ENCODE data around the gene NFE2L2.
A peak's percentile ranks its signal among the peaks of the same experiment; 100 is the strongest.
"Not testable (repeated sequence)": the region's sequence is repeated elsewhere in the genome, so short reads cannot be mapped to it uniquely, and the experiment has no call there.

Gene NFE2L2

GRCh38 chr2:177186038-177186437, 78.5 kb downstream of the NFE2L2 start:
- not testable (repeated sequence) for ATAC-seq, H3K4me1 Mint-ChIP-seq, H3K4me3 Mint-ChIP-seq, H3K9me3 Mint-ChIP-seq, H3K27ac Mint-ChIP-seq, H3K36me3 Mint-ChIP-seq
- peak in 1 of 2 donors; percentile 13 for DNase-seq (ENCODE audit: low spot score in 2 of 2)

- Mint-ChIP-seq H3K4me1 (no peaks in the 10 kb centered on the region), H3K4me3 (no peak overlapping the region), H3K36me3 (no peaks in the 10 kb centered on the region), H3K9me3 (no peaks in the 10 kb centered on the region), H3K27ac (no peak overlapping the region)
- peak in 1 of 2 donors; percentile 38 for DNase-seq (ENCODE audit: low spot score in 2 of 2)
- ATAC-seq, result no peak
Observed at GRCh38 chr2:177184606-177185005, 79.9 kb downstream of the NFE2L2 start.

DNA sequence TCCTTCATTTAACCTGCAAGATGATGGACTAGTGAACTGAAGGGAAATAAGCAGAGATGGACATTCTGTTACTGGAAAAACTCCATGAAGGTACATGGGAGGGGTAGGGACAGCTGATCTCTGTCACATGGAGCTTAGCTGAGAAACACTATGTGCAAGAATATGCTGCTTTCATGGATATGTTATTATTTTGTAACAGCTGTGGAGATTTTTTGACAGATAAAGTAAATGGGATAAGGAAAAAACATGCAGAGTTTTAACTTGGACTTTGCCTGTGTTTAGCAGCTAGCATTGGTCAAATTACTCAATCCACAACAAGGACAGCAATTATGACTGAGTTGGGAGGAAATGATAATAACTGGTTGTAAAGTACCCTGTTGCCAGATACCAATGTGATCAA, 80.7 kb downstream of the NFE2L2 start:
- Mint-ChIP-seq H3K36me3 (no peaks in the 10 kb centered on the region), H3K27ac (no peak overlapping the region), H3K4me3 (no peak overlapping the region), H3K9me3 (no peaks in the 10 kb centered on the region), H3K4me1 (no peaks in the 10 kb centered on the region)
- no peak for ATAC-seq
- DNase-seq (ENCODE audit: low spot score in 2 of 2), result no peak
